GM23338 (cell line): ENCODE data around the gene FBXO17.

Source experiments
- CREB1 ChIP-seq: fragments of 250-450 bp; sonication (Bioruptor Pico); IDR thresholded peaks from 2 replicates; pipeline ENCODE4 v1.5.0; 2020; ENCODE audit warnings: low read depth, mild to moderate bottlenecking, moderate library complexity
- CTCF ChIP-seq, 2 experiments: fragments of 200-600 bp in 1 of 2; sonication (generic) in 1 of 2; conservative IDR thresholded peaks; 2 replicates each; pipeline versions ENCODE4 v1.5.1 to v1.6.1; 2016 to 2017; ENCODE audit warnings: antibody characterized with exemption in 2 of 2, low read depth in 2 of 2, mild to moderate bottlenecking in 2 of 2, moderate library complexity in 1 of 2
- EZH2 ChIP-seq: fragments of 200-600 bp; sonication (generic); IDR thresholded peaks from one replicate; pipeline ENCODE4 v1.8.0; 2017; ENCODE audit warnings: antibody characterized with exemption, mild to moderate bottlenecking, low read depth; ENCODE audit not compliant: unreplicated experiment
- EZH2phosphoT487 ChIP-seq: fragments of 200-600 bp; sonication (generic); IDR thresholded peaks from one replicate; pipeline ENCODE4 v1.8.1; 2018; ENCODE audit warnings: antibody characterized with exemption; ENCODE audit not compliant: unreplicated experiment
- JUNB ChIP-seq: IDR thresholded peaks from one replicate; pipeline ENCODE4 v1.6.1; 2016; ENCODE audit warnings: antibody characterized with exemption; ENCODE audit not compliant: unreplicated experiment
- POLR2AphosphoS5 ChIP-seq: IDR thresholded peaks from 2 replicates; pipeline ENCODE4 v1.6.1; 2016; ENCODE audit warnings: antibody characterized with exemption, low read depth
- REST ChIP-seq: IDR thresholded peaks from one replicate; pipeline ENCODE4 v1.6.1; 2018; ENCODE audit warnings: antibody characterized with exemption; ENCODE audit not compliant: unreplicated experiment

DNA sequence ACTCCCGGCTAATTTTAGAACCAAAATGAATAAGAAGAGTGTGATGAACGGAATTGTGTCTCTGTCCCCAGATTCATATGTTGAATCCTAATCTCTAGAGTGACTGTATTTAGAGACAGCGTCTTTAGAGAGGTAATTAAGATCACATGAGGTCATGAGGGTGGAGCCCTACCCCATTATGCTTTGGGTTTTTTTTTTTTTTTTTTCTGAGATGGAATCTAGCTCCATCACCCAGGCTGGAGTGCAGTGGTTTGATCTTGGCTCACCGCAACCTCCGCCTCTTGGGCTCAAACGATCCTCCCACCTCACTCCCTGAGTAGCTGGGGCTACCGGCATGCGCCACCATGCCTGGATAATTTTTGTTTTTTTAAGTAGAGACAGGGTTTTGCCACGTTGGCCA is 28.9 kb upstream of the FBXO17 start:
- TF ChIP-seq CTCF (conservative IDR thresholded peaks at IDR 0.05; ENCODE audit: low read depth in 2 of 2) = no peak
- no peak for TF ChIP-seq EZH2
- TF ChIP-seq EZH2phosphoT487 = no peak
- TF ChIP-seq REST = no peak
- TF ChIP-seq POLR2AphosphoS5 = no peak
- no peak for TF ChIP-seq JUNB
- no peak for TF ChIP-seq CREB1 (CRISPR knock-in tag)
